Measurements from ENCODE around the gene C6orf132. TPM values are rescaled to one million over a fixed set of nuclear protein-coding genes. Genes with fewer than 3 reads are reported as not detected.

Gene C6orf132
- total and polyA plus RNA-seq, 10 of the 15 experiments (the other 5 are each of a cell fraction or from before 2014, with no cell fraction given), result 0.04 to 0.05 TPM; not detected in 8

DNA sequence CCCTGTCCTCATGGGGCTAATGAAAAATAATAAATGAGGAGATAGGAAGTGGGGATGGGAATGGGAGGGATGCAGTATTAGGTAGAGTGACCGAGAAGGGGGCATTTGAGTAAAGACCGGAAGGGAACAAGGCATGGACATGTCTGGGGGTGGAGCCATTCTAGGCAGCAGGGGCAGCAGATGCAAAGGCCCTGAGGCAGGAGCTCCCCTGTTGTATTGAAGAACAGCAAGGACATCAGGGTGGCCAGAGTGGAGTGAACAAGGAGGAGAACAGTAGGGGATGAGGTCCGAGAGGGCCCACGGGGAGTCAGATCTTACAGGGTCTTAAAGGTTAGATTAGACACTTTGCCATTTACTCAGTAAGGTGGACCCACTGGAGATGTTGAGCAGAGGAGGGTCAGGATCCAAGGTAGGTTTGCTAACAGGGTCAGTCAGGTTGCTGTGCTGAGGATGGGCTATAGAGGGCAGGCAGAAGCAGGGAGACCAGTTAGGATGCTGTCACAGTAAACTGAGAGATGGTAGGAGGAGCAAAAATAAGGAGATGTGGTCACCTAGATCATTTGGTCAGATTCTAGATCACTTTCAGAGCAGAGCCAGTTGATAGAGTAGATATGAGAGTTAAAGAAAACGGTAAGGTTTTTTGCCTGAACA, 73.4 kb downstream of the C6orf132 start:
- Histone ChIP-seq H3K36me3 (ENCODE audit: control insufficient read depth in 2 of 2, insufficient read depth in 2 of 2, low read length in 1 of 2) (peaks cover 9 to 19% of the 10 kb centered on the region in 2 experiments), H3K9ac (ENCODE audit: control insufficient read depth, insufficient read depth, low read length) (no peak overlapping the region), H3K4me3 (no peak overlapping the region), H3K4me1 (ENCODE audit: control insufficient read depth, insufficient read depth, low read length) (no peaks in the 10 kb centered on the region), H3K79me2 (ENCODE audit: control insufficient read depth, insufficient read depth, low read length) (no peaks in the 10 kb centered on the region), H3K4me2 (ENCODE audit: control insufficient read depth, insufficient read depth) (no peak overlapping the region), H3K27me3 (replicated peaks in 1 of 2; ENCODE audit: control insufficient read depth in 2 of 2, insufficient read depth in 2 of 2, low read length in 1 of 2) (no peaks in the 10 kb centered on the region), H2AFZ (ENCODE audit: control insufficient read depth, low read depth, low read length) (no peak overlapping the region), H3K9me3 (replicated peaks; ENCODE audit: control insufficient read depth, insufficient read depth, low read length) (no peaks in the 10 kb centered on the region), H4K20me1 (ENCODE audit: control insufficient read depth, insufficient read depth) (no peaks in the 10 kb centered on the region), H3K27ac (ENCODE audit: control insufficient read depth, insufficient read depth) (no peak overlapping the region)
- SMC1A ChIA-PET (ENCODE audit: uncharacterized antibody, unreplicated experiment), result interaction anchor here (1.1 kb wide), 1 partner anchor 146 kb away, joined by 4 read pairs; no protein-coding TSS in a partner anchor
- in situ Hi-C loops (cut with MboI), result no loop called here
- FAIRE-seq, result no peak
- WGBS (ENCODE audit: insufficient coverage, insufficient replicate concordance, low lambda C conversion rate, missing lambda C conversion rate), result 100% methylated on average over 5 of the region's 5 CpGs
- POLR2A ChIA-PET, result no interaction called here
- CTCF ChIA-PET, result interaction anchor here (0.5 to 0.9 kb wide), 2 partner anchors 146 to 161 kb away, joined by 3 read pairs; no protein-coding TSS in a partner anchor
- RAD21 ChIA-PET (ENCODE audit: unreplicated experiment), result no interaction called here
- BruUV-seq (replicated peaks), result TSS peak; percentile 32
- DNase-seq (ENCODE audit: low read depth, low spot score), result no peak
- ATAC-seq, result no peak
- intact Hi-C loops (cut with micrococcal nuclease; ENCODE audit: unreplicated experiment), result no loop called here
- TF ChIP-seq RUNX3 (IDR thresholded peaks at IDR 0.05; ENCODE audit: low read length), result no peak
- TF ChIP-seq, protein P1, sequence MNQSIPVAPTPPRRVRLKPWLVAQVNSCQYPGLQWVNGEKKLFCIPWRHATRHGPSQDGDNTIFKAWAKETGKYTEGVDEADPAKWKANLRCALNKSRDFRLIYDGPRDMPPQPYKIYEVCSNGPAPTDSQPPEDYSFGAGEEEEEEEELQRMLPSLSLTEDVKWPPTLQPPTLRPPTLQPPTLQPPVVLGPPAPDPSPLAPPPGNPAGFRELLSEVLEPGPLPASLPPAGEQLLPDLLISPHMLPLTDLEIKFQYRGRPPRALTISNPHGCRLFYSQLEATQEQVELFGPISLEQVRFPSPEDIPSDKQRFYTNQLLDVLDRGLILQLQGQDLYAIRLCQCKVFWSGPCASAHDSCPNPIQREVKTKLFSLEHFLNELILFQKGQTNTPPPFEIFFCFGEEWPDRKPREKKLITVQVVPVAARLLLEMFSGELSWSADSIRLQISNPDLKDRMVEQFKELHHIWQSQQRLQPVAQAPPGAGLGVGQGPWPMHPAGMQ (IDR thresholded peaks at IDR 0.05; ENCODE audit: borderline replicate concordance), result no peak
- no peak for TF ChIP-seq BRCA1 (IDR thresholded peaks at IDR 0.05; ENCODE audit: low read depth, low read length)
- TF ChIP-seq HDGF (IDR thresholded peaks at IDR 0.05), result no peak
- TF ChIP-seq ZNF384 (IDR thresholded peaks at IDR 0.05; ENCODE audit: borderline replicate concordance, low read depth, low read length), result no peak
- TF ChIP-seq, protein P2, sequence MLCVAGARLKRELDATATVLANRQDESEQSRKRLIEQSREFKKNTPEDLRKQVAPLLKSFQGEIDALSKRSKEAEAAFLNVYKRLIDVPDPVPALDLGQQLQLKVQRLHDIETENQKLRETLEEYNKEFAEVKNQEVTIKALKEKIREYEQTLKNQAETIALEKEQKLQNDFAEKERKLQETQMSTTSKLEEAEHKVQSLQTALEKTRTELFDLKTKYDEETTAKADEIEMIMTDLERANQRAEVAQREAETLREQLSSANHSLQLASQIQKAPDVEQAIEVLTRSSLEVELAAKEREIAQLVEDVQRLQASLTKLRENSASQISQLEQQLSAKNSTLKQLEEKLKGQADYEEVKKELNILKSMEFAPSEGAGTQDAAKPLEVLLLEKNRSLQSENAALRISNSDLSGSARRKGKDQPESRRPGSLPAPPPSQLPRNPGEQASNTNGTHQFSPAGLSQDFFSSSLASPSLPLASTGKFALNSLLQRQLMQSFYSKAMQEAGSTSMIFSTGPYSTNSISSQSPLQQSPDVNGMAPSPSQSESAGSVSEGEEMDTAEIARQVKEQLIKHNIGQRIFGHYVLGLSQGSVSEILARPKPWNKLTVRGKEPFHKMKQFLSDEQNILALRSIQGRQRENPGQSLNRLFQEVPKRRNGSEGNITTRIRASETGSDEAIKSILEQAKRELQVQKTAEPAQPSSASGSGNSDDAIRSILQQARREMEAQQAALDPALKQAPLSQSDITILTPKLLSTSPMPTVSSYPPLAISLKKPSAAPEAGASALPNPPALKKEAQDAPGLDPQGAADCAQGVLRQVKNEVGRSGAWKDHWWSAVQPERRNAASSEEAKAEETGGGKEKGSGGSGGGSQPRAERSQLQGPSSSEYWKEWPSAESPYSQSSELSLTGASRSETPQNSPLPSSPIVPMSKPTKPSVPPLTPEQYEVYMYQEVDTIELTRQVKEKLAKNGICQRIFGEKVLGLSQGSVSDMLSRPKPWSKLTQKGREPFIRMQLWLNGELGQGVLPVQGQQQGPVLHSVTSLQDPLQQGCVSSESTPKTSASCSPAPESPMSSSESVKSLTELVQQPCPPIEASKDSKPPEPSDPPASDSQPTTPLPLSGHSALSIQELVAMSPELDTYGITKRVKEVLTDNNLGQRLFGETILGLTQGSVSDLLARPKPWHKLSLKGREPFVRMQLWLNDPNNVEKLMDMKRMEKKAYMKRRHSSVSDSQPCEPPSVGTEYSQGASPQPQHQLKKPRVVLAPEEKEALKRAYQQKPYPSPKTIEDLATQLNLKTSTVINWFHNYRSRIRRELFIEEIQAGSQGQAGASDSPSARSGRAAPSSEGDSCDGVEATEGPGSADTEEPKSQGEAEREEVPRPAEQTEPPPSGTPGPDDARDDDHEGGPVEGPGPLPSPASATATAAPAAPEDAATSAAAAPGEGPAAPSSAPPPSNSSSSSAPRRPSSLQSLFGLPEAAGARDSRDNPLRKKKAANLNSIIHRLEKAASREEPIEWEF (IDR thresholded peaks at IDR 0.05; ENCODE audit: insufficient replicate concordance, low read depth, low read length), result no peak
- TF ChIP-seq, protein P3, sequence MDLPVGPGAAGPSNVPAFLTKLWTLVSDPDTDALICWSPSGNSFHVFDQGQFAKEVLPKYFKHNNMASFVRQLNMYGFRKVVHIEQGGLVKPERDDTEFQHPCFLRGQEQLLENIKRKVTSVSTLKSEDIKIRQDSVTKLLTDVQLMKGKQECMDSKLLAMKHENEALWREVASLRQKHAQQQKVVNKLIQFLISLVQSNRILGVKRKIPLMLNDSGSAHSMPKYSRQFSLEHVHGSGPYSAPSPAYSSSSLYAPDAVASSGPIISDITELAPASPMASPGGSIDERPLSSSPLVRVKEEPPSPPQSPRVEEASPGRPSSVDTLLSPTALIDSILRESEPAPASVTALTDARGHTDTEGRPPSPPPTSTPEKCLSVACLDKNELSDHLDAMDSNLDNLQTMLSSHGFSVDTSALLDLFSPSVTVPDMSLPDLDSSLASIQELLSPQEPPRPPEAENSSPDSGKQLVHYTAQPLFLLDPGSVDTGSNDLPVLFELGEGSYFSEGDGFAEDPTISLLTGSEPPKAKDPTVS (IDR thresholded peaks at IDR 0.05; ENCODE audit: low read depth, low read length), result no peak
- TF ChIP-seq, protein P4, sequence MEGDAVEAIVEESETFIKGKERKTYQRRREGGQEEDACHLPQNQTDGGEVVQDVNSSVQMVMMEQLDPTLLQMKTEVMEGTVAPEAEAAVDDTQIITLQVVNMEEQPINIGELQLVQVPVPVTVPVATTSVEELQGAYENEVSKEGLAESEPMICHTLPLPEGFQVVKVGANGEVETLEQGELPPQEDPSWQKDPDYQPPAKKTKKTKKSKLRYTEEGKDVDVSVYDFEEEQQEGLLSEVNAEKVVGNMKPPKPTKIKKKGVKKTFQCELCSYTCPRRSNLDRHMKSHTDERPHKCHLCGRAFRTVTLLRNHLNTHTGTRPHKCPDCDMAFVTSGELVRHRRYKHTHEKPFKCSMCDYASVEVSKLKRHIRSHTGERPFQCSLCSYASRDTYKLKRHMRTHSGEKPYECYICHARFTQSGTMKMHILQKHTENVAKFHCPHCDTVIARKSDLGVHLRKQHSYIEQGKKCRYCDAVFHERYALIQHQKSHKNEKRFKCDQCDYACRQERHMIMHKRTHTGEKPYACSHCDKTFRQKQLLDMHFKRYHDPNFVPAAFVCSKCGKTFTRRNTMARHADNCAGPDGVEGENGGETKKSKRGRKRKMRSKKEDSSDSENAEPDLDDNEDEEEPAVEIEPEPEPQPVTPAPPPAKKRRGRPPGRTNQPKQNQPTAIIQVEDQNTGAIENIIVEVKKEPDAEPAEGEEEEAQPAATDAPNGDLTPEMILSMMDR (IDR thresholded peaks at IDR 0.05 in 2 of 3, conservative IDR thresholded peaks at IDR 0.05 in 1 of 3; ENCODE audit: control insufficient read depth in 2 of 3, extremely low read depth in 1 of 3, insufficient read depth in 1 of 3, low read depth in 3 of 3, low read length in 3 of 3), result no peak

All from GM12878 (cell line).